H9 (cell line): ENCODE measurements around the gene TBC1D13. TPM values are rescaled to one million over a fixed set of nuclear protein-coding genes. Genes with fewer than 3 reads are reported as not detected.

ENCODE experiments used
- DNase-seq: peaks from one replicate; pipeline ENCODE4 v3.0.0-alpha.2; 2017
- H2AFZ ChIP-seq: one replicate; pipeline ENCODE4 v1.6.1; 2013; ENCODE audit warnings: mild to moderate bottlenecking, low read length, control low read depth, moderate library complexity
- H2AK5ac ChIP-seq: 2 replicates; pipeline ENCODE4 v1.6.1; 2013; ENCODE audit warnings: low read length, control low read depth, mixed read lengths; ENCODE audit not compliant: insufficient read length
- H2BK120ac ChIP-seq: one replicate; pipeline ENCODE4 v1.6.1; 2013; ENCODE audit warnings: low read depth, mild to moderate bottlenecking, low read length, control low read depth, inconsistent platforms; ENCODE audit not compliant: poor library complexity, severe bottlenecking
- H2BK12ac ChIP-seq: 2 replicates; pipeline ENCODE4 v1.6.1; 2013; ENCODE audit warnings: low read length, control low read depth, mixed read lengths, low read depth; ENCODE audit not compliant: insufficient read length
- H2BK15ac ChIP-seq: 2 replicates; pipeline ENCODE4 v1.6.1; 2013; ENCODE audit warnings: low read depth, low read length, control low read depth
- H2BK20ac ChIP-seq: one replicate; pipeline ENCODE4 v1.6.1; 2013; ENCODE audit warnings: low read depth, mild to moderate bottlenecking, low read length, control low read depth, inconsistent platforms; ENCODE audit not compliant: poor library complexity, severe bottlenecking
- H2BK5ac ChIP-seq: 2 replicates; pipeline ENCODE4 v1.6.1; 2013; ENCODE audit warnings: low read length, control low read depth, mixed read lengths; ENCODE audit not compliant: insufficient read length
- H3K14ac ChIP-seq: 2 replicates; pipeline ENCODE4 v1.6.1; 2013; ENCODE audit warnings: low read length, control low read depth; ENCODE audit not compliant: insufficient read depth
- H3K18ac ChIP-seq: 2 replicates; pipeline ENCODE4 v1.6.1; 2013; ENCODE audit warnings: low read depth, mild to moderate bottlenecking, mixed read lengths, low read length, control low read depth; ENCODE audit not compliant: insufficient read length
- H3K23ac ChIP-seq: 2 replicates; pipeline ENCODE4 v1.6.1; 2013; ENCODE audit warnings: low read length, control low read depth, mixed read lengths, low read depth; ENCODE audit not compliant: insufficient read length
- H3K23me2 ChIP-seq: 2 replicates; pipeline ENCODE4 v1.6.1; 2013; ENCODE audit warnings: low read depth, mild to moderate bottlenecking, mixed read lengths, low read length, control low read depth; ENCODE audit not compliant: insufficient read length, poor library complexity, severe bottlenecking
- H3K27ac ChIP-seq: 2 replicates; pipeline ENCODE4 v1.5.1; 2013; ENCODE audit warnings: low read length, control low read depth, mixed read lengths, low read depth; ENCODE audit not compliant: insufficient read length
- H3K27me3 ChIP-seq: 2 replicates; pipeline ENCODE4 v1.6.1; 2013; ENCODE audit warnings: low read length, control low read depth, inconsistent platforms; ENCODE audit not compliant: insufficient read depth
- H3K4ac ChIP-seq: 2 replicates; pipeline ENCODE4 v1.6.1; 2013; ENCODE audit warnings: low read depth, mild to moderate bottlenecking, control low read depth, inconsistent platforms, low read length, moderate library complexity
- H3K4me1 ChIP-seq: 2 replicates; pipeline ENCODE4 v1.6.1; 2013; ENCODE audit warnings: low read length, control low read depth, inconsistent platforms; ENCODE audit not compliant: insufficient read depth
- H3K4me2 ChIP-seq: 2 replicates; pipeline ENCODE4 v1.6.1; 2013; ENCODE audit warnings: low read length, control low read depth, mixed read lengths; ENCODE audit not compliant: insufficient read length, insufficient read depth
- H3K56ac ChIP-seq: 2 replicates; pipeline ENCODE4 v1.6.1; 2013; ENCODE audit warnings: low read depth, mild to moderate bottlenecking, mixed read lengths, low read length, control low read depth; ENCODE audit not compliant: insufficient read length
- H3K79me1 ChIP-seq: 2 replicates; pipeline ENCODE4 v1.6.1; 2013; ENCODE audit warnings: low read depth, mild to moderate bottlenecking, moderate library complexity, low read length, control low read depth, inconsistent platforms; ENCODE audit not compliant: insufficient read depth, poor library complexity, severe bottlenecking
- H3K79me2 ChIP-seq: 2 replicates; pipeline ENCODE4 v1.6.1; 2013; ENCODE audit warnings: low read length, control low read depth, inconsistent platforms; ENCODE audit not compliant: insufficient read depth
- H3K9ac ChIP-seq: 2 replicates; pipeline ENCODE4 v1.6.1; 2013; ENCODE audit warnings: low read length, control low read depth, mixed read lengths; ENCODE audit not compliant: insufficient read length; ENCODE audit errors: extremely low read depth
- H3K9me3 ChIP-seq: one replicate; pipeline ENCODE4 v1.6.1; 2013; ENCODE audit warnings: low read depth, low read length, inconsistent platforms; ENCODE audit not compliant: control insufficient read depth
- H3T11ph ChIP-seq: one replicate; pipeline ENCODE4 v1.6.1; 2013; ENCODE audit warnings: mild to moderate bottlenecking, low read length, control low read depth, inconsistent platforms
- H4K20me1 ChIP-seq: one replicate; pipeline ENCODE4 v1.6.1; 2013; ENCODE audit not compliant: control insufficient read depth, insufficient read length, insufficient read depth
- H4K5ac ChIP-seq: 2 replicates; pipeline ENCODE4 v1.6.1; 2013; ENCODE audit warnings: low read depth, mild to moderate bottlenecking, mixed read lengths, low read length, control low read depth; ENCODE audit not compliant: insufficient read length
- H4K8ac ChIP-seq: replicated peaks from 2 replicates; pipeline ENCODE4 v1.6.1; 2013; ENCODE audit warnings: low read length, control low read depth, mixed read lengths, low read depth; ENCODE audit not compliant: insufficient read length
- H4K91ac ChIP-seq: 2 replicates; pipeline ENCODE4 v1.6.1; 2013; ENCODE audit warnings: low read depth, mild to moderate bottlenecking, moderate library complexity, mixed read lengths, low read length, control low read depth; ENCODE audit not compliant: insufficient read length
- H3K27ac Mint-ChIP-seq, 3 experiments: 2 replicates in 2 of 3; 3 replicates in 1 of 3; pipeline ENCODE4 v1.8.0; 2020 to 2021; ENCODE audit warnings: mixed read lengths in 3 of 3, mild to moderate bottlenecking in 1 of 3, moderate library complexity in 1 of 3
- H3K27me3 Mint-ChIP-seq: 2 replicates; pipeline ENCODE4 v1.8.0; 2021; ENCODE audit warnings: low read depth, mild to moderate bottlenecking, moderate library complexity, mixed read lengths
- H3K36me3 Mint-ChIP-seq, 3 experiments: 2 replicates in 2 of 3; 3 replicates in 1 of 3; pipeline ENCODE4 v1.8.0; 2020 to 2021; ENCODE audit warnings: low read depth in 3 of 3, mixed read lengths in 3 of 3; ENCODE audit not compliant: insufficient read depth in 1 of 3
- H3K4me1 Mint-ChIP-seq, 2 experiments: 2 replicates each; pipeline ENCODE4 v1.8.0; 2020; ENCODE audit warnings: mixed read lengths in 2 of 2
- H3K4me3 Mint-ChIP-seq, 2 experiments: 2 replicates in 1 of 2; 3 replicates in 1 of 2; pipeline ENCODE4 v1.8.0; 2020 to 2021; ENCODE audit warnings: mild to moderate bottlenecking in 2 of 2, mixed read lengths in 2 of 2, moderate library complexity in 1 of 2
- H3K9me3 Mint-ChIP-seq, 2 experiments: 2 replicates in 1 of 2; 3 replicates in 1 of 2; pipeline ENCODE4 v1.8.0; 2020; ENCODE audit warnings: mild to moderate bottlenecking in 2 of 2, mixed read lengths in 2 of 2, moderate library complexity in 1 of 2
- CTCF ChIP-seq: fragments of 200-600 bp; sonication (generic); conservative IDR thresholded peaks from 3 replicates; pipeline ENCODE4 v1.8.0; 2021; ENCODE audit warnings: antibody characterized with exemption, mild to moderate bottlenecking
- WGBS: extraction: QIAGEN DNeasy Blood & Tissue Kit; methylation state at CpG from one replicate; pipeline ENCODE4 v1.1.7; 2013; ENCODE audit warnings: missing lambda C conversion rate, low lambda C conversion rate, mixed read lengths; ENCODE audit not compliant: insufficient read length; ENCODE audit errors: extremely low coverage; 5-methylcytosine and 5-hydroxymethylcytosine counted together
- total RNA-seq: library from RNA; stranded (reverse); gene quantifications from 2 replicates; pipeline ENCODE4 v1.2.1, GENCODE V29; 2021

TBC1D13 gene
- total RNA-seq, 1 experiment from 2014 or later: 27.3 TPM

GRCh38 chr9:128845186-128845931 is 58.3 kb downstream of the TBC1D13 start:
- H2BK120ac ChIP-seq: no peak overlapping the region
- H2AFZ ChIP-seq: no peak overlapping the region
- H4K8ac ChIP-seq: no peak overlapping the region
- H2BK5ac ChIP-seq: no peak overlapping the region
- no peak overlapping the region for H3K56ac ChIP-seq
- Mint-ChIP-seq H3K9me3 (peaks cover 9% of the 10 kb centered on the region in 2 experiments), H3K4me3 (no peak overlapping the region), H3K27me3 (no peaks in the 10 kb centered on the region), H3K27ac (peak overlapping the region in 1 of 3 experiments; percentile 87; a peak in 2 of 7 replicates), H3K36me3 (peaks cover 14 to 18% (median 17%) of the 10 kb centered on the region in 3 experiments; a peak in 6 of 7 replicates), H3K4me1 (peaks cover 4 to 5% of the 10 kb centered on the region in 2 experiments; a peak in 2 of 4 replicates)
- peak; percentile 47; the same call in 2 of the 3 replicates for TF ChIP-seq CTCF
- H2AK5ac ChIP-seq: no peak overlapping the region
- H3K27me3 ChIP-seq: no peaks in the 10 kb centered on the region
- no peaks in the 10 kb centered on the region for H3K4me1 ChIP-seq
- H3K9ac ChIP-seq: no peak overlapping the region
- DNase-seq: peak; percentile 62
- H4K91ac ChIP-seq: no peak overlapping the region
- H4K20me1 ChIP-seq: no peaks in the 10 kb centered on the region
- no peak overlapping the region for H2BK12ac ChIP-seq
- no peaks in the 10 kb centered on the region for H3K79me1 ChIP-seq
- no peaks in the 10 kb centered on the region for H3K9me3 ChIP-seq
- H2BK15ac ChIP-seq: no peak overlapping the region
- no peak overlapping the region for H3K23ac ChIP-seq
- H3K4me2 ChIP-seq: no peak overlapping the region
- H3K27ac ChIP-seq: no peak overlapping the region
- H4K5ac ChIP-seq: no peak overlapping the region
- WGBS: no CpG with 5 or more reads among the region's 13 CpGs
- no peak overlapping the region for H3K18ac ChIP-seq
- H3K23me2 ChIP-seq: no peaks in the 10 kb centered on the region
- H3K4ac ChIP-seq: no peak overlapping the region
- H3K79me2 ChIP-seq: no peaks in the 10 kb centered on the region
- no peak overlapping the region for H3T11ph ChIP-seq
- H2BK20ac ChIP-seq: no peak overlapping the region
- H3K14ac ChIP-seq: no peak overlapping the region
